SK-N-MC (cell line): Measurements from ENCODE around the gene RNF115.

Source experiments
- EZH2 ChIP-seq: fragments of 200-600 bp; sonication (generic); IDR thresholded peaks from one replicate; pipeline ENCODE4 v1.6.1; 2017; ENCODE audit warnings: antibody characterized with exemption
- POLR2AphosphoS5 ChIP-seq: IDR thresholded peaks from 2 replicates; pipeline ENCODE4 v1.6.1; 2012; ENCODE audit warnings: mild to moderate bottlenecking, low read depth, low read length, borderline replicate concordance

DNA sequence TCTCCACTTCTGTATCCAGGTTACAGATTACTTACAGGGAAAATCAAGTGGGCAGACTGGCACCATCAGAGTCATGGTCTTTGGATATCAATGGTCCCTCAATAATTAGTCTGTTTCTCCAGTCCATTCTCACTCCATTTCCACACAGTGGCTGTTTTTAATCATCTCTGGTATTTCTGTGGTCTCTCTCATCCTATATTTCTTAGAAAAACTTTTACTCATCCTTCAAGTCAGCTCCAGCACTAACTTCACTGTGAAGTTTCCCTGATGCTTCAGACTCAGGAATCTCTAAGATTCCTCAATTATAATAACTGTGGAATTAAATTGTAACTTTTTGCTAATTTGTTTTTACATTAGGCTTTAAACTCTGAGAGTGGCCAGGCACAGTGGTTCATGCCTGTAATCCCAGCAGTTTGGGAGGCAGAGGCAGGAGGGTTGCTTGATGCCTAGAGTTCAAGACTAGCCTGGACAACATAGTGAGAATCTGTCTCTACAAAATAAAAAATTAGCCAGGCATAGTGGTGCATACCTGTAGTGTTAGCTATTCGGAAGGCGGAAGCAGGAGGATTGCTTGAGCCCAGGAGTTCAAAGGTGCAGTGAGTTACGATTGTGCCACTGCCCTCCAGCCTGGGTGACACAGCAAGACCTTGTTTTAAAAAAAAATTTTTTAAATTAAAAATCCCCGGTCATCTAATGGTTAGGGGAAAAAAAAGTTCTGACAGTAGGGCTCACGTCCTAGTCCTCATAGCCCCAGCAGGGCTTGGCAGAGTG is 94.0 kb downstream of the RNF115 start:
- TF ChIP-seq POLR2AphosphoS5 (no peak), EZH2 (no peak)
